GM18526 (cell line): ENCODE data around the gene CNDP1.

Experiments used
- POLR2A ChIP-seq: IDR thresholded peaks from 3 replicates; pipeline ENCODE4 v1.6.1; 2011; ENCODE audit not compliant: insufficient read length; ENCODE audit errors: extremely low read depth

Gene CNDP1

GRCh38 chr18:74514860-74515495 lies 19.3 kb upstream of the CNDP1 start:
- no peak for TF ChIP-seq POLR2A

GRCh38 chr18:74515620-74516231 lies 18.6 kb upstream of the CNDP1 start:
- TF ChIP-seq POLR2A = no peak

GRCh38 chr18:74516271-74517235 lies 17.7 kb upstream of the CNDP1 start:
- no peak for TF ChIP-seq POLR2A

DNA sequence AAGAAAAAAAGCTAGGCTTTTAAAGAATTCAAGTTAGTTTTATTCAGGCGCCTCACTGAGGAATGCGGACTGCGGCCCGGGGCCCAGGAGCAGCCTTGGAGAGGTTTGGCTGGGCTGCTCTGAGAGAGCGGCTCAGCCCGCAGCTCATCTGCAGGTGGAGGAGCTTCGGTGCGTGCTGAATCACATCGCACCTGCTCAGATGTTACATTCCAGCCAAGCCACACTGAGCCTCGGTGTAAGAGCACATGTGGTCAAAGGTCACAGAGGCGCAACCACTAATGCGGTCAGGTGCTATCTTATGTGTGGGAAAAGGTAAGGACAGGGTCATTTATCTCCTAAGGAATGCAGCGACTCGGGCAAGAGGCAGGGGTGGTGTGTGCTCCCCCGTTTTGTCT lies 17.1 kb upstream of the CNDP1 start:
- no peak for TF ChIP-seq POLR2A

DNA sequence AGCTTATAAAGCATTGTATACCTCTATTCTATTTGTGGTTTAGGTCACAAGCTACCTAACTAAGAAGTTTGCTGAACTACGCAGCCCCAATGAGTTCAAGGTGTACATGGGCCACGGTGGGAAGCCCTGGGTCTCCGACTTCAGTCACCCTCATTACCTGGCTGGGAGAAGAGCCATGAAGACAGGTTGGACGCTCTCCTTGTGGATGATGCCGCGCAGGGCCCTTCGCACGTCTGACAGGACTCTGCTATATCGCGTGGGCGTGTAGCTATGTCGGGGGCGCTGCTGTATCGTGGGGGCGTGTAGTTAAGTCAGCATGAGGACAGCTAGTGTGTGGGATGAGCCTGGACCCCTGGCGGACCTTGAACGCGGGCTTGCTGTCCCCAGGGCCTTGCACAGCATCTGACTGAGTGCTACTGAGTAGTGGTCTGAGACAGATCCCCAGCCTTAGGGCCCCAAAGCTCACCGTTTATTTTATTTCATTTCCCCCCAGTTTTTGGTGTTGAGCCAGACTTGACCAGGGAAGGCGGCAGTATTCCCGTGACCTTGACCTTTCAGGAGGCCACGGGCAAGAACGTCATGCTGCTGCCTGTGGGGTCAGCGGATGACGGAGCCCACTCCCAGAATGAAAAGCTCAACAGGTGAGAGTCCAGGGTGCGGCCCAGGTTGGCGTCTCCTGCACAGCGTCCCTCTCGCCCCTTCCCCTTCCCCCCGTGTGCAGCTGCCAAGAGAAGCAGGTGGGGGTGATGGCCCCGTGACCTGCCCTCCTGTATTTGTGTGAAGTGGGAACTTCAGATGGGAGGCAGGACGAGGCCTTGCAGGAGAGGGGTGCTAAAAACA lies 15.6 kb upstream of the CNDP1 start:
- no peak for TF ChIP-seq POLR2A

DNA sequence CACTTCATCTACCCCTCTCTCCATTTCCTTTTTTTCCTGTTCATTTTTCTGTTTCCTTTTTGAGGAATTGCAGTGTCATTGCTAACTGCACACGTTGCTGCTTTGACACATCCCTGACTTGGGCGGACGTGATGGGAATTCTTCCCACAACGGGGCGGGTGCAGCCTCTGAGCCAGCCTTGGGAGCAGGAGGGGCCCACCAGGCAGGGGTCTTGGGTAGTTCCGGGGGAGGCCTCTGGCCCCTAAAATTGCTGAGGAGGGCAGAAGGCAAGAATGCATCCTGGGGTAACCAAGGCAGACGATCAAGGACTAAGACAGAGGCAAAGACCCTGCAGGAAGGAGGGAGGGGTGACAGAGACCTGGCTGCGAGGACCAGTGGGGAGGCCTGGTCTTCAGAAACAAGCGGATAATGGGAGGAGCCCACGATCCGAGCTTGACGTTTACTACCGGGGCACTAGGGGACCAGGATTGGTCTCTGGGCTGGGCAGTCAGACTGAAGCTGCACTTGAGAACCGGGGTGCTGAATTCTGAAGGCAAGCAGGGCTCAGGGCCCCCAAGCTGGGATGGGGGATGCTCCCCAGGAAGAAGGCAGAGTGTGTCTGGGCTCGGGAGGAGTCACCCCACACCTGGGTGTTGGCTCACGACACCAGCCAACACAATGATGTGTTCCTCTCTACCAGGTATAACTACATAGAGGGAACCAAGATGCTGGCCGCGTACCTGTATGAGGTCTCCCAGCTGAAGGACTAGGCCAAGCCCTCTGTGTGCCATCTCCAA lies 14.8 kb upstream of the CNDP1 start:
- TF ChIP-seq POLR2A = no peak

- TF ChIP-seq POLR2A = no peak
These were observed 14.0 kb upstream of the CNDP1 start for GRCh38 chr18:74520096-74520833.

- no peak for TF ChIP-seq POLR2A
These were observed 13.1 kb upstream of the CNDP1 start for GRCh38 chr18:74521068-74521725.

DNA sequence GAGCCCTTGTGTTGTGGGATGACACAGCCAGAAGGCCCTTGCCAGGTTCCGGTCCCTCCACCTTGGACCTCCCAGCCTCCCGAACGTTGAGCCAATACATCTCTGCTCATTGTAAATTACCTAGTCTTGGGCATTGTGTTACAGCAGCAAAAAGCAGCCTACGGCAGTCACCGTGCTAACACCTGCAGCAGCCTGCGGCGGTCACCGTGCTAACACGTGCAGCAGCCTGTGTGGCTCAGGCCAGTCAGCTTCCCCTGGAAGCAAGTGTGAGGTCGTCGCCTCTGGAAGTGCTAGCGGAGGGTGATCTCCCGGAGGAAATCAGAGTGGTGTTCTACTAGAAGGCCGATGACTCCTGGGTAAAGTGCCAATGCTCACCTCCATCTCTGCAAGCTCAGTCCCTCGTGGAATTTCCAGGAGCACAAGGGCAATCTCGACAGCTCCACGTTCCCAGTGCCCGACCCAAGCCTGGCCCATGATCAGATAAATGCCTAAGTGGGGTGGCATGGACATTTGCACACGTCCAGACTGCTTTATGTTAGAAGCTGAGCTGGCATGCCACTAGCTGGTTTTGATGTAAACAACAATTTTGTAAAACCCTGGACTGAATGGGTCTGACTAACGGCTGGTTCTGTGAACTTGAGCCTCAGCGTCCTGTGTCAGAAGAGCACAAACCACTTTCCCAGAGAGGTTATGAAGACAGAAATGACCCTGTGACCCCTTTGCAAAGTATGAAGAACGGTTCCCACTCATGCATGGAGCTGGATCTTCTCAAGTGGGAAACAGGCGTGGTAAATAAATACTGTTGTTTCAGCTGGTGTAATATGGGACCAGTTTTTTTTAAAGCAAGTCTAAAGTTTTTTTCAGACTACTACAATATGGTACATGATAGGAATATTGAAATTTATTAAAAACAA lies 11.4 kb upstream of the CNDP1 start:
- TF ChIP-seq POLR2A = no peak

- TF ChIP-seq POLR2A = no peak
These were observed 10.2 kb upstream of the CNDP1 start for GRCh38 chr18:74524097-74524496.

DNA sequence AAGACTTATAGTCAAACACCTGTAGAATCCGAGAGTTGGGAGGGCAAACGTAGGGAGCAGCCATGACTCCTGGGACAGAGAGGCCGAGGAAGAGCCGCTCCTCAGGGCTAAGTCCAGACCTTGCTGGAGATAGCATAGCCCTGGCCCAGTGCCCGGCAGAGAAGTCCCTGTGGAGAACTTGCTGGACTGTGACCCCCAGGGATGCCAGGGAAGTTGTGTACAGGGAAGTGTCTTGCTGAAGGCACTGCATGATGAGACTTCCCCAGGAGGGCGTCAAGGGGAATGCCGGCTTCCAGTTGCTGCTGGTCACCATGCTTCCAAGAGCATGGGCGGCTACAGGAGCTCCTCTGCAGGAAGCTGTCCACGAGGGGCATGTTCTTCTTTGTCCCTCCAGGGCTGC lies 8.6 kb upstream of the CNDP1 start:
- no peak for TF ChIP-seq POLR2A

DNA sequence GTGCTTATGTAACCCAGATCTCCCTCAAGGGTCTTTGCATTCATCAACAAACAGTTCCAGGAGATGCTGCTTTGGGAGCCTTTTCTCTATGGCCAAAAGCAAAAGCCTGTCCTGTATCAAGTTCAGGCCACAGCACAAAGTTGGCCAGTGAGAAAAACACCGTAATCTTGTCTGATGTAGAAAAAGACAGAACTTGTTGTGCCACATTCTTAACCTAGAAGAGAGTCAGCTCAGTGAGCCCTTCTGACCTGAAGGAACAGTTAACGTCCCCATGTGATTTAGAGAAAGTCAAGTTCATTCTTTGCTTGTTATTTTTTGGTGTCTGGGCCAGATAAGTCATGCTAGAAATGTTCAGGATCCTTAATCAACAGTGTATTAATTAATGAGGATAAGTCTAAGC lies 7.8 kb upstream of the CNDP1 start:
- no peak for TF ChIP-seq POLR2A

GRCh38 chr18:74528478-74528877 lies 5.8 kb upstream of the CNDP1 start:
- TF ChIP-seq POLR2A = no peak

GRCh38 chr18:74528913-74529312 lies 5.4 kb upstream of the CNDP1 start:
- no peak for TF ChIP-seq POLR2A
